ENCODE measurements around the gene SDF4.

GRCh38 chr1:1181129-1181937 is 50.5 kb downstream of the SDF4 start:
- TF ChIP-seq POLR2A (IDR thresholded peaks at IDR 0.05) (no peak), CTCF (IDR thresholded peaks at IDR 0.05) (no peak), POLR2AphosphoS5 (IDR thresholded peaks at IDR 0.05) (no peak)
